Effector CD8-positive, alpha-beta T cell (primary cell): ENCODE results near the gene CCDC85C.
A peak's percentile ranks its signal among the peaks of the same experiment; 100 is the strongest.

Experiments used
- DNase-seq: peaks from one replicate; lab custom pipeline; 2025; lab: John Stamatoyannopoulos, UW

Gene CCDC85C

DNA sequence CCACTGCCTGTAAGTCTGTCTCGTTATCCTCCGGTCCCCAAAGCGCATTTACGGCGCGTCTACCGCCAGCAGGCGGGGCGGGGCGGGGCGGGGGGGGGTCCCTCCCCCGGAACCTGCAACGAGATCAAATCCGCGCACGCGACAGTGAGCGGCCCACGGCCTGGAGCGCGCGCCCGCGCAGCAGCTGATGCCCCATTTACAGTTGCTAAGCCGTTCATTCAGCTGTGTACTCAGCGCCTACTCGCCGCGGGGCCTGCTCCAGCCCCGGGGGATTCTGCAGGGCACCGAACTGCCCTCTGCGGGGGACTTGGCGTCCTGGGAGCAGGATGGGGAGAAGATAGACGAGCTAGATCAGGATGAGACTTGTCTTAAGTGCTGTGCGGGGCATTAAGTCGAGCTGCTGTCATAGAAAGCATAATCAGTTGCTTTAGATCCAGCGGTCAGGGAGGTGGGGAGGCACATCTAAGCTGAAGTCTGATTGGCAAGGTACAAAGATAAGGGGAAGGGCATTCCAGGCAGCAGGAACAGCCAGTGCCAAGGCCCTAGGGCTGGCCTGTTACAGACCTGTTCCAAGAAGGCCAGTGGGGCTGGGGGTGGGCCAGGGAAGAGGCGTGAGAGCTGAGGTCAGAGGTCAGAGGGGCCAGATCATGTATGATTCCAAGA lies 1.4 kb upstream of the CCDC85C start:
- DNase-seq: peak; percentile 72

DNA sequence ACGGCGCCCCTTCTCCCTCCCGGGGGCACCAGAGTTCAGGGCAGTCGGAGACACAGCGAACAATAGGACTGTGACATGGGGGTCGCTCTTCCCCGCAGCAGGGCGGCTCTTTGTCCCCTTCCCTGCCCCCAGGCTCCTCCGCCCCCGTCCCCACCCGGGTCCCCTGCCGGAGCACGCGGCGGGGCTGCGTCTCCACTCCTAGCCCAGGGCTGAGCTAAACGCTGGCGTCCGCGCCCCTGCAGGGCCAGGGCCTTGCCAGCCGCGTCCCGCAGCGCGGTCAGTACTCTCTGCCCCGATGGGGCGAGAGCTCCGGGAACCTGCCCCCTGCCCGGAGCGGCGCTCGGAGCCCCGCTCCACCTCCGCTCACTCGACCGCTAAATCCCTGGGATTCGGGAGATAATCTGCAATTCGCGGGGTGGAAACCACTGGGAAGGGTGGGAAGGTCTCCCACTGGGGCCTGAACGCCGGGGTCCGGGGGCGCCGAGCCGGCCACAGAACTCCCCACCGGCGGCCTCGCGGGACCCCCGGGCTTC lies 825 bp upstream of the CCDC85C start:
- DNase-seq: no peak

DNA sequence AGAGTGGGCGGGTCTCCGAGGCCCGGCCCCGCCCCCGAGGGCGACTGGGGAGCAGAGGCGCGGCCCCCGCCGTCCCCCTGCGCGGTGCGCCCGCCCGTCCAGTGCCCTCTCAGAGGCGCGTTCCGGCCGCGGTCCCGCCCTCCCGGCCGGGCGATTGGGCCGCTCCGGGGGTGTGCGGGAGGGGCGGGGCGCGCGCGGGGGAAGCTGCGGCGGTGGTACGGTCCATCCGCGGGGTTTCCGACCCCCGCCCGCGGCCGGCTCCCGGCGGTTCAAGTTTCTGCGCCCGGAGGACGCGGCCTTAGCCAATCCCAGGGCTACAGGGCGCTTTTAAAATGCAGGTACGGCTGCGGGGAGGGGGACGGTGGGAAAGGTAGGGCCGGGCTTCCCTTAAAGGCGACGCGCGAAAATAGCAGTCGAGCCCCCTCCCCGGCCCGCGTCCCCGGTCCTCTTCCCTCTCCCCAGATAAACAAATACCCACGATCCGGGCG lies 315 bp upstream of the CCDC85C start:
- peak; percentile 90 for DNase-seq

DNA sequence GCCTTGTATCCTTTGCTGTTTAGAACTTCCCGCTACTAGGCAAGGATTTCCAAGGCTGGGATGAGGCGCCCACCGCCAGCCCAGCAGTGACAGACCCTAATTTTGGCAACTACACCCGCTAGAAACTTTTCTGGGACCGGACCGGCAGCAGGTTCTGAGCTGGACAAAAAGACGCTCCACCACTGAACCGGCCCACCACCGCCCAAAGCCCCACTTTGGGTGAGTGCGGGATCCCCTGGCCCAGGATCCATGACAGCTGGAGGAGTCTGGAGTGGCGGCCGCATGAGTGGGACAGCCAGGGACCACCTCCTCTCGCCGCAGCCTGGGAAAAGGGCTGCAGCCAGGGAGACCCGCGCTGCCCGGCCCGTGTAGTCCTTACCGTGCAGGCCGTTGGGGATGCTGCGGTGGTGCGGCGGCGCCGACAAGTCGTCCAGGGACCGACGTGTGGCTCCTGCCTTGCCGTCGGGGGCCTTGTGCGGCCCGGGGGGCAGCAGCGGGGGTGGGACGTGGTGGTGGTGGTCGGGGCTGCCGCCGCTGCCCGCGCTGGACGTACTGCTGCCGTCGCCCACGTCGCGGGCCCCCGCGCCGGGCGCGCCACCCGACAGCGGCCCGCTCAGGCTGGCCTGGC lies 1.1 kb downstream of the CCDC85C start:
- DNase-seq: no peak

- no peak for DNase-seq
Measured at GRCh38 chr14:99602054-99602787, 1.8 kb downstream of the CCDC85C start.

GRCh38 chr14:99601361-99601831 lies 2.6 kb downstream of the CCDC85C start:
- DNase-seq: no peak

DNA sequence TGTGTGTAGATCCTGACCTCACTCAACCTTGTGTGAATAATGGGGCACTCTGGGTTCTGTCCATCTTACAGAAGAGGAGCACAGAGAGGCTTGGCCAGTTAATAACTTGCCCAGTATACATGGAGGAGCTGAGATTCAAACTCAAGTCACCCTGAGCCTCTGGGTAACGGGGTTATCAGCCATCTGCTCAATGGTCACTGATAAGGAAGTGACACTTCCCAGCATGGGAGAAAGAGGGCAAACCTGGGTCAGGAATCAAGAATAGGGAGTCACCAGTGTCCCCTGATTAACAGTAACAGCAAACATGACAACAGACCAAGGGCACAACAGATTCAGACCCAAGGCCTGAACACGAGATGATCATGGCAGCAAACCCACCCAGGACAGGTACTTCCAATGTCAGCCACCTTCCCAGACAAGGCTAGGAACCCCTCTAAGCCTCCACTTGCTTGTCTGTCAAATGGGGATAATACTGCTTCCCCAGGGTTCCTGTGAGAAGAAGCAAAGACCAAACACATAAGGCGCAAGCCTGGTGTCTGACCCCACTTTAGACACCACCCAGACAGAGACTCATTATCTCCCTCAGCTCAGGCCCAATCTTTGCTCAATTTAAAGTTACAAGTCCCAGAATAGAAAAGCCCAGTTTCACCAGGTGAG lies 3.6 kb downstream of the CCDC85C start:
- no peak for DNase-seq

DNA sequence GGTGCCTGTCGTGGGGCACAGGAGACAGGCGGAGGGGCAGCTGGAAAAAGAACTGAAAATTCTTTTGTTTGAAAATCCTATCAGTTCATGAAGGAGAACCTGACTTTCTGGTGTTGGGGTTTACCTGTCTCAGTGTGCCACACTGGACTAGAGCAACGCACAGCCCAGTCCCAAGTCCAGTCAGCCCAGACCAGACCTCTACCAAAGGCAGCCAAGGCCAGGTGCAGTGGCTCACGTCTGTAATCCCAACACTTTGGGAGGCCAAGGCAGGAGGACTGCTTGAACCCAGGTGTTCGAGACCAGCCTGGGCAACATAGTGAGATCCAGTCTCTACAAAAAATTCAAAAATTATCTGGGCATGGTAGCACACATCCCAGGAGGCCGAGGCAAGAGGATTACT lies 4.6 kb downstream of the CCDC85C start:
- no peak for DNase-seq

GRCh38 chr14:99598774-99599173 lies 5.2 kb downstream of the CCDC85C start:
- DNase-seq: no peak

- DNase-seq: no peak
Measured at GRCh38 chr14:99597911-99598600, 6.0 kb downstream of the CCDC85C start.

- no peak for DNase-seq
Measured at GRCh38 chr14:99596772-99597171, 7.2 kb downstream of the CCDC85C start.

GRCh38 chr14:99596071-99596627 lies 7.9 kb downstream of the CCDC85C start:
- DNase-seq: no peak

DNA sequence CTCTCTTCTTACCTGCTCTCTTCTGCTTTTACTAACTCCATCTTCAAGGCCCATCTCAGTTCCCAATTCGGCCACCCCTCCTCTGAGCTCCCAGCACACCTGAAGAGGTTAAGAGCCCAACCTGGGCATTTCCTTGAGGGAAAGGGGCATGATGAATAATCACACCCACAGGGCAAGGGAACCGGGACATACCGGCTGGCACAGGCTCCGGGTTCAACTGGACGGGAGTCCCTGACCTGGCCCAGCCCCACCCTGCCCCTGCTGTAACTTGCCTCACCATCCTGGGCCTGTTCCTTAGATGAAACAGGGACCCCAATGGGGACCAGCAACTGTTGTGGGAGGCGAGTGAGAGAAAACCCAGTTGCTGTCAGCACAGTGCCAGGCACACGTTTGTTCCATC lies 8.5 kb downstream of the CCDC85C start:
- DNase-seq: no peak

DNA sequence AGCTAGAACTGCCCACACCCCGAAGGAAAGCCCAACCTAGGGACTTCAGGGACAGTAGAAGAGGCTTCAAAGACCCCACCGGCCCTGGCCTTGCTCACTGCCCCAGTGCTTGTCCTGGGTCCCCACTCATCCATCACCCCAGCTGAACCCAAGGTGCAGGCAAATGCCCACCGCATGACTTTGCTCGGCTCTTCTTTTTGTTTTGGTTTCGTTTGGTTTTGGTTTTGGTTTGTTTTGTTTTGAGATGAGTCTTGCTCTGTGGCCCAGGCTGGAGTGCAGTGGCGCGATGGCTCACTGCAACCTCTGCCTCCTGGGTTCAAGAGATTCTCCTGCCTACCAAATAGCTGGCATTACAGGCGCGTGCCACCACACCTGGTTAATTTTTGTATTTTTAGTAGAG lies 9.0 kb downstream of the CCDC85C start:
- DNase-seq: no peak

GRCh38 chr14:99593971-99594841 lies 9.8 kb downstream of the CCDC85C start:
- DNase-seq: no peak

DNA sequence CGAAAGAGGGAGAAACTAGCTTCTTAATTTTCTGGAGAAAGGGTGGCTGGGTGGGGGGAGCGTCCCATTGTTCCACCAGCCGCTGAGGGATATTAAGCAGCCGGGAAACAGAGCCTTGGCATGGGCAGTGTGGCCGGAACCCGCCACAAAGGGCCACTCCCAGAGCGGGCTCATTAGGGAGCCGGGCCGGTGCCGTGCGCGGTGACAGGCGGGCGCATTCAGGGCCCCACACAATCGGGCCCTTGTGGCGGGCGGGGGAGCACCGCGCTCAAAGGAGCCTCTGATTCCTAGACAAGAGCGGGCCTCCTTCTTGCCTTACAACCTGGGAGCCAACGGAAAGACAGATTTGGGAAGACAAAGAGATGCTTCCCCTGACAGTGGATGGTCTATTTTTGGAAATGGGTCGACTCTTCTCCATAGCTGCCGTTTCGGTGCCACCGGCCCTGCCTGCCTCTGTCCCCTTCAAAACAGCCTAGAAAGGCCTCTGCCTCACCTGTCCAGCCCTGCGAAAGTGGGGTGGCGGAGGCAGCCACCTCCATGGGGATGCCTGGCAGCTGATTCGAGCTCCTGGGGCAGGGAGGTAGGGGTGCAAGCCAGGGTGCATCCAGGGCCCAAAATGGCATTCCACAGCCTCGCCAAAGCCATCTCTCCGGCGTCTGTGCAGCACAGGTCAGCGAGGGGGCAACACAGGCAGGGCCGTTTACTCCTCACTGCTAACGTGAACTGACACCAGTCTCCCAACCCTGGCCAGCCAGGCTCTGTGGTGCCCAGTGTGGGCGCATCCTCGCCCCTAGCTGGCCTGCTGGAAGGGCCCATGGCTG lies 10.9 kb downstream of the CCDC85C start:
- DNase-seq: no peak

DNA sequence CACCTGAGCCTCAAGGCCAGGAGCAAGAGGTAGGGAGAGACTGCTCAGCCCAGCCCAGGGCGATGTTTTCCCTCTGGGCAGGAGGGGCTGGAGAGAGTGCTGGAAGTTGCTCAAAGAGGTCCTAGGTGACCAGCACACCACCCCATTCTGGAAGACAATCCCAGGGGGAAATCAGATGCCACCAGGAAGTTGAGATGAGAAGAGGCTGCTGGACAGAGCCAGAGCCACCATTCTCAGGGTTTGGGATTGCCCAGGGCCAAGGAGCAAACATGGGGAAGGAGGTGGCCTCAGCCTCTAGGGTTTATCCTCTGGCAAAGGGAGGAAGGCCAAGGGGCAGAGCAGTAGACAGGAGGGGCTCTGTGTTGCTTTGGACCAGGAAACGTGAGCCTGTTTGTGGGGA lies 11.6 kb downstream of the CCDC85C start:
- no peak for DNase-seq

DNA sequence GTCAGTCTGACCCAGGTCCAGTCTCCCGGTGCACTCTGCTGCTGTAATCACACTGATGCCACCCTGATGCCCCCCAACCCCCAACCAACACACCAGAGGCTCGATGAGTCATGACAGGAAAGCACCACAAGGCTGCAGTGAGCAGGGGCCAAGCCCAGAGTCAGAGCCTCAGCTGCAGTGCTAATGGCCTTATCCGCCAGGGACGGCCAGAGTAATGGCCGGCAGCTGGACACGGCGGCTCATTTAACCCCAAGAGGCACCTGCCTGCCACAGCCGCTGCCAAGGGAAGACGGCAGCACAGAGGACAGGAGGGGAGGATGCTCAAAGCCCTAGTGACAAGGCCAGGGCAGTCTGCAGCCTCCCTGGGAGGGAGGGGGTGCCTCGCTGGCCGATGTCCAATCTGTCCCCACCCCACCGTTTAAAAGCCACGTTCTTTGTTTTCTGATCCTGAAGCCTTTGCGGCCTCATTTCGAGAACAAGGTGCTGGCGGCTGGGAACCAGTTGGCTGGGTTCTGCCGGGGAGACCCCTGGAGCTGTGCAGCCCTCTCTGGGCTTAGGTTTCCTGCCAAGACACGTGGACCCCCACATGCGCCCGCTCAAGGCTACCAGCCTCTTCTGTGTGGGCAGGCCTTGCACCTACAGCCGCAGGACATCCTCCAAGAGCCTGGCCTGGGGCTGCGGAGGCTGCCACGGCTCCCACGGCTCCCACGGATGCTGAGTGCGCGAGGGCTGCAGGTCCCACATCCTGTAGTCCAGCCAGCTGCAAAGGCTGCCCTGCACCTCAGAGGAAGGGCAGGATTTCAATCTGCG lies 13.1 kb downstream of the CCDC85C start:
- DNase-seq: no peak
